ENCODE results near the gene TENM4. TPM values are rescaled to one million over a fixed set of nuclear protein-coding genes. Genes with fewer than 3 reads are reported as not detected.

Gene TENM4
- polyA plus RNA-seq, 1 of the 3 experiments (the other 2 are of a cell fraction): 16.7 TPM

GRCh38 chr11:79122759-79123158 lies 318.1 kb downstream of the TENM4 start:
- ChIA-PET POLR2A (no interaction called here), CTCF (interaction anchor here (1.6 kb wide), 1 partner anchor 23 kb away, joined by 5 read pairs; no protein-coding TSS in a partner anchor)
- Histone ChIP-seq H3K27me3 (ENCODE audit: insufficient read depth) (no peaks in the 10 kb centered on the region), H3K36me3 (replicated peaks in 1 of 2; ENCODE audit: control insufficient read depth in 1 of 2, insufficient read depth in 2 of 2, low read length in 1 of 2) (no peaks in the 10 kb centered on the region), H3K27ac (ENCODE audit: low read depth in 2 of 2, low read length in 1 of 2) (no peak overlapping the region), H3K9me2 (no peaks in the 10 kb centered on the region), H3K9ac (no peak overlapping the region), H3K79me2 (ENCODE audit: insufficient read depth) (no peaks in the 10 kb centered on the region), H3F3A (replicated peaks; ENCODE audit: insufficient read depth) (peaks cover 5% of the 10 kb centered on the region), H2AFZ (ENCODE audit: low read depth) (no peak overlapping the region), H3K4me2 (no peak overlapping the region), H3K4me1 (ENCODE audit: control insufficient read depth in 1 of 2, insufficient read depth in 2 of 2, low read depth in 1 of 2, low read length in 1 of 2) (peaks cover 11 to 26% of the 10 kb centered on the region in 2 experiments; a peak in 3 of 4 replicates), H4K20me1 (ENCODE audit: insufficient read depth) (no peaks in the 10 kb centered on the region), H3K4me3 (ENCODE audit: low read depth in 2 of 2, low read length in 1 of 2) (no peak overlapping the region), H3K9me3 (no peaks in the 10 kb centered on the region; the same call in 1 of the 2 replicates)
- DNase-seq: no peak
- TF ChIP-seq TEAD4 (IDR thresholded peaks at IDR 0.05; ENCODE audit: borderline replicate concordance, insufficient read depth) (no peak), SMC3 (IDR thresholded peaks at IDR 0.05; ENCODE audit: low read depth, low read length) (no peak), NRF1 (IDR thresholded peaks at IDR 0.05; ENCODE audit: low read depth, low read length) (no peak), EP300 (IDR thresholded peaks at IDR 0.05; ENCODE audit: borderline replicate concordance in 1 of 2, low read depth in 1 of 2, low read length in 1 of 2) (no peak), FOSL2 (IDR thresholded peaks at IDR 0.05; ENCODE audit: borderline replicate concordance, low read depth) (no peak), MAX (IDR thresholded peaks at IDR 0.05; ENCODE audit: low read depth) (no peak), POLR2AphosphoS5 (IDR thresholded peaks at IDR 0.05; ENCODE audit: low read depth, low read length) (no peak), GATA2 (CRISPR knock-in tag; IDR thresholded peaks at IDR 0.05) (no peak), CTCF (IDR thresholded peaks at IDR 0.05) (no peak), SIN3A (IDR thresholded peaks at IDR 0.05; ENCODE audit: borderline replicate concordance, low read depth, low read length) (no peak), MXI1 (IDR thresholded peaks at IDR 0.05; ENCODE audit: low read depth, low read length) (no peak), JUND (IDR thresholded peaks at IDR 0.05) (no peak), NFIC (IDR thresholded peaks at IDR 0.05; ENCODE audit: borderline replicate concordance) (no peak), ELF1 (IDR thresholded peaks at IDR 0.05) (no peak), RAD21 (IDR thresholded peaks at IDR 0.05; ENCODE audit: low read length) (no peak), ZBTB33 (IDR thresholded peaks at IDR 0.05; ENCODE audit: borderline replicate concordance, low read depth) (no peak), FOXJ3 (CRISPR knock-in tag; IDR thresholded peaks at IDR 0.05) (no peak), USF1 (IDR thresholded peaks at IDR 0.05; ENCODE audit: borderline replicate concordance, low read depth) (no peak)
- 78% methylated on average over 3 of the region's 3 CpGs for WGBS (ENCODE audit: low lambda C conversion rate)

Measured in SK-N-SH (cell line).